DOHH2 (cell line): ENCODE results near the gene OSBPL3.

ENCODE experiments used
- H3F3A ChIP-seq: fragments of 200-600 bp; sonication (generic), shearing (Covaris generic); 2 replicates; pipeline ENCODE4 v1.6.0; 2016; ENCODE audit warnings: antibody characterized with exemption, mild to moderate bottlenecking; ENCODE audit not compliant: control insufficient read depth, insufficient read depth
- H3K27ac ChIP-seq: fragments of 200-600 bp; sonication (generic); 2 replicates; pipeline ENCODE4 v1.5.1; 2014; ENCODE audit warnings: low read depth, mild to moderate bottlenecking, low read length, moderate library complexity
- H3K27me3 ChIP-seq: fragments of 200-600 bp; sonication (generic); 2 replicates; pipeline ENCODE4 v1.6.1; 2014; ENCODE audit warnings: mild to moderate bottlenecking, low read length, mixed read lengths; ENCODE audit not compliant: control insufficient read depth
- H3K36me3 ChIP-seq: fragments of 200-600 bp; sonication (generic); 2 replicates; pipeline ENCODE4 v1.6.1; 2014; ENCODE audit warnings: mild to moderate bottlenecking, low read length, moderate library complexity, mixed read lengths; ENCODE audit not compliant: control insufficient read depth
- H3K4me1 ChIP-seq: fragments of 200-600 bp; sonication (generic); 2 replicates; pipeline ENCODE4 v1.6.1; 2014; ENCODE audit warnings: mild to moderate bottlenecking, low read length, mixed read lengths; ENCODE audit not compliant: control insufficient read depth
- H3K4me2 ChIP-seq: fragments of 200-600 bp; sonication (generic); 2 replicates; pipeline ENCODE4 v1.6.0; 2014; ENCODE audit warnings: mild to moderate bottlenecking, low read length, moderate library complexity
- H3K4me3 ChIP-seq: fragments of 200-600 bp; sonication (generic); 2 replicates; pipeline ENCODE4 v1.5.1; 2014; ENCODE audit warnings: mild to moderate bottlenecking, low read length, mixed read lengths
- H3K79me2 ChIP-seq: fragments of 200-600 bp; sonication (generic); 2 replicates; pipeline ENCODE4 v1.6.1; 2014; ENCODE audit warnings: mild to moderate bottlenecking, low read length, mixed read lengths; ENCODE audit not compliant: control insufficient read depth
- H3K9me2 ChIP-seq: fragments of 200-600 bp; sonication (generic); replicated peaks from 2 replicates; pipeline ENCODE4 v1.6.1; 2014; ENCODE audit warnings: mild to moderate bottlenecking, low read length, mixed read lengths; ENCODE audit not compliant: control insufficient read depth
- H3K9me3 ChIP-seq: fragments of 200-600 bp; sonication (generic); 2 replicates; pipeline ENCODE4 v1.6.1; 2014; ENCODE audit warnings: antibody characterized with exemption, low read length, mixed read lengths; ENCODE audit not compliant: control insufficient read depth, insufficient read depth
- H4K20me1 ChIP-seq: fragments of 200-600 bp; sonication (generic); 2 replicates; pipeline ENCODE4 v1.6.0; 2014; ENCODE audit warnings: low read depth, mild to moderate bottlenecking, antibody characterized with exemption, low read length, moderate library complexity; ENCODE audit not compliant: control insufficient read depth, insufficient read depth
- EZH2phosphoT487 ChIP-seq: fragments of 200-600 bp; sonication (generic); IDR thresholded peaks from 2 replicates; pipeline ENCODE4 v1.6.1; 2017; ENCODE audit warnings: borderline replicate concordance, mild to moderate bottlenecking, antibody characterized with exemption, low read length, moderate library complexity, mixed read lengths
- TF ChIP-seq, protein P1 (sequence below): fragments of 200-600 bp; sonication (generic); IDR thresholded peaks from one replicate; pipeline ENCODE4 v1.5.1; 2014; ENCODE audit warnings: antibody characterized with exemption, mild to moderate bottlenecking, low read depth, low read length; ENCODE audit not compliant: poor library complexity, severe bottlenecking

OSBPL3 gene

DNA sequence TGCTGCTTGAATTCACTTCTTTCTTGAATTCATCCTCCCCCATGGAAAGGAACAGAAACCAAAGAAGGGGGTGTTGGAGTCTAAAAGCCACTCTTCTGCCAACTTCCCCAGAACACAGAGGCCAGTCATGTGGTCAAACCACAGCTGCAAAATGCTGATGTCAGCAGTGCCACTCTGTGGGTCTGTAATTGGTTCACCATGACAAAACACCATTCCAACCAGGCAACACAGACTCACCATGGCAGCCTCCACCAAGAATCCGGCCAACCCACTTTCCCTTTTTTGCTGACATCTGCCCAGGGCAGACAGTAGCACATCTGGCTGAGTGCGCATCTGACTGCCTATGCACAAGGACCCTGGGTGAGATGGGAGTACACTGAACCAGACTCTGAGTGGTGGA, 16.8 kb downstream of the OSBPL3 start:
- Histone ChIP-seq H3K4me1 (peaks cover 81% of the 10 kb centered on the region), H3F3A (peaks cover 28% of the 10 kb centered on the region), H3K9me2 (no peaks in the 10 kb centered on the region), H4K20me1 (peaks cover 49% of the 10 kb centered on the region), H3K4me2 (peak overlapping the region; percentile 60), H3K36me3 (peaks cover 14% of the 10 kb centered on the region; the same call in 1 of the 2 replicates), H3K27me3 (no peaks in the 10 kb centered on the region), H3K4me3 (peak overlapping the region; percentile 38), H3K9me3 (no peaks in the 10 kb centered on the region), H3K79me2 (peaks cover 99% of the 10 kb centered on the region), H3K27ac (peak overlapping the region; percentile 2; the same call in 1 of the 2 replicates)
- no peak for TF ChIP-seq EZH2phosphoT487
- TF ChIP-seq, protein P1, sequence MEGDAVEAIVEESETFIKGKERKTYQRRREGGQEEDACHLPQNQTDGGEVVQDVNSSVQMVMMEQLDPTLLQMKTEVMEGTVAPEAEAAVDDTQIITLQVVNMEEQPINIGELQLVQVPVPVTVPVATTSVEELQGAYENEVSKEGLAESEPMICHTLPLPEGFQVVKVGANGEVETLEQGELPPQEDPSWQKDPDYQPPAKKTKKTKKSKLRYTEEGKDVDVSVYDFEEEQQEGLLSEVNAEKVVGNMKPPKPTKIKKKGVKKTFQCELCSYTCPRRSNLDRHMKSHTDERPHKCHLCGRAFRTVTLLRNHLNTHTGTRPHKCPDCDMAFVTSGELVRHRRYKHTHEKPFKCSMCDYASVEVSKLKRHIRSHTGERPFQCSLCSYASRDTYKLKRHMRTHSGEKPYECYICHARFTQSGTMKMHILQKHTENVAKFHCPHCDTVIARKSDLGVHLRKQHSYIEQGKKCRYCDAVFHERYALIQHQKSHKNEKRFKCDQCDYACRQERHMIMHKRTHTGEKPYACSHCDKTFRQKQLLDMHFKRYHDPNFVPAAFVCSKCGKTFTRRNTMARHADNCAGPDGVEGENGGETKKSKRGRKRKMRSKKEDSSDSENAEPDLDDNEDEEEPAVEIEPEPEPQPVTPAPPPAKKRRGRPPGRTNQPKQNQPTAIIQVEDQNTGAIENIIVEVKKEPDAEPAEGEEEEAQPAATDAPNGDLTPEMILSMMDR: no peak

DNA sequence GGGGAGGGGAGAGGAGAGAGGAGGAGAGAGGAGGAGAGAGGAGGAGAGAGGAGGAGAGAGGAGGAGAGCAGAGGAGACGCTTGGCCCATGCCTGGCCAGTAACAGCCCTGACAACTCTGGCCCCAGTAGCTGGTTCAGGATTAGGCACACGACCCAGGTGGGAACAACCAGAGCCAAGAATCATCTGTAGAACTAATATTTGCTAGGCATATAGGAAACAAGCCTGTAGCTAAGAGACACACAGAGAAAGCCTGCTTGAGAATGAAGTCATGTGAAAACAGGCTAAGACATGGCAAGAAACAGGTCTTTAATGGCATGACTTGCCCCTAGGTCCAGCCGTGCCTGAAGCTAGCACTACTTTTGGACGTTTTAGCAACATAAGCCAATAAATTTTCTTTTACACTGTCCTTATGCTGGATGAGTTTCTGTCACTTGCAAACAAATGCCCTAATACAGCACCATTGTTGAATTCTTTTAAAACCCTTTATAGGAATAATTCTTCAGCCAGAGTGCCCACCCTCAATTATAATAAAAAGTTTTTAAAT, 17.5 kb downstream of the OSBPL3 start:
- TF ChIP-seq, protein P1: no peak
- TF ChIP-seq EZH2phosphoT487: no peak
- Histone ChIP-seq H3K36me3 (peaks cover 14% of the 10 kb centered on the region; the same call in 1 of the 2 replicates), H3K4me1 (peaks cover 74% of the 10 kb centered on the region), H4K20me1 (peaks cover 51% of the 10 kb centered on the region), H3K27me3 (no peaks in the 10 kb centered on the region), H3K79me2 (peaks cover 99% of the 10 kb centered on the region), H3K27ac (no peak overlapping the region), H3K9me2 (no peaks in the 10 kb centered on the region), H3K4me2 (peak overlapping the region; percentile 60), H3F3A (peaks cover 21% of the 10 kb centered on the region), H3K9me3 (no peaks in the 10 kb centered on the region), H3K4me3 (no peak overlapping the region)

DNA sequence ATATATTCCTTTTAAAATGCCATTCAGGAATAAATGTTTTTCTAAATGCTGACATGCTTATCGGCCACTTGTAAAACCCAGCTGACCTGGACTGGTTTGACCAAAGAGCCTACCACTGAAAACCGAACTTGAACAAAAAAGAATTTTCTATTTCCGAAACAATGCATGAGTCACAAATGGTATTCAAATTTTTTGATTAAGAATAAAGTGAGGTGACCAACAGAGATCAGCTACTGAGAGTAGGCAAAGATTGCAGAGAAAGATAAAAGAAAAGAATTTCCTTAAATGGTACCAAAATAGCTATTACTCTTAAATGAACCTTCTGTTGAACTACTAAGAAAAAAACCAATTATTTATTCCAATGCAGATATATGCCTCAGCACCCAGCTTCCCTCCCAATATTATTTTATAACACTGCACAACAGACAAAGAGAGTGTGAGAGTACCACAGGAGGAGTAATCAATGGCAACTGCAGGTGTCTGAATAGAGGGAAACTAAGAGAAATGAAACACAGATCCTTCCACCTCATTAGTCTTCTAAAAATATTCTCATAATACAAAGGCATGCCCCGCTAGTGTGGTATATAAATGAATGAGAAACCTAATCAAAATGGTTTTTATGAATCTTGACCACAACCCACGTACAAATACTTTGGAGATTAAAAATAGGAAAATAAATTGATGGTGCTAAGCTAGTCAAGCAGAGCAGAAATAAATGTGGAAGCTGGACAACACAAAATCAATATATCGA, 20.1 kb downstream of the OSBPL3 start:
- TF ChIP-seq, protein P1: no peak
- TF ChIP-seq EZH2phosphoT487: no peak
- Histone ChIP-seq H3K9me3 (no peaks in the 10 kb centered on the region), H3K27ac (no peak overlapping the region), H3F3A (no peaks in the 10 kb centered on the region), H3K4me2 (peak overlapping the region; percentile 2; the same call in 1 of the 2 replicates), H4K20me1 (peaks cover 35% of the 10 kb centered on the region), H3K4me3 (no peak overlapping the region), H3K79me2 (peaks cover 99% of the 10 kb centered on the region), H3K9me2 (no peaks in the 10 kb centered on the region), H3K27me3 (no peaks in the 10 kb centered on the region), H3K36me3 (peaks cover 18% of the 10 kb centered on the region; the same call in 1 of the 2 replicates), H3K4me1 (peaks cover 48% of the 10 kb centered on the region)
